ENCODE data around the gene ANKRD16. TPM values are rescaled to one million over a fixed set of nuclear protein-coding genes. Genes with fewer than 3 reads are reported as not detected.
"Not testable (repeated sequence)": the region's sequence is repeated elsewhere in the genome, so short reads cannot be mapped to it uniquely, and the experiment has no call there.

ANKRD16 gene
- total RNA-seq, 1 donor from 2014 or later: 9.2 TPM

- no peak overlapping the region for H3K27ac Mint-ChIP-seq
- ChIA-PET POLR2A (no interaction called here), CTCF (no interaction called here)
- DNase-seq (no peak), ATAC-seq (ENCODE audit: low read depth) (no peak)
- H3K36me3 Mint-ChIP-seq (ENCODE audit: low read depth): peaks cover 90% of the 10 kb centered on the region
- H3K9me3 Mint-ChIP-seq: no peaks in the 10 kb centered on the region
- no peaks in the 10 kb centered on the region for H3K4me1 Mint-ChIP-seq
- no peak for TF ChIP-seq CTCF (IDR thresholded peaks at IDR 0.05)
- H3K4me3 Mint-ChIP-seq: no peak overlapping the region
- intact Hi-C loops (cut with micrococcal nuclease): loop anchor here (10.0 kb wide), 1 partner anchor 491 kb away; no protein-coding TSS in a partner anchor
- no peaks in the 10 kb centered on the region for H3K27me3 Mint-ChIP-seq
Measured at GRCh38 chr10:5913736-5914135, 24.0 kb upstream of the ANKRD16 start.

GRCh38 chr10:5911670-5912069, 22.0 kb upstream of the ANKRD16 start:
- ATAC-seq (ENCODE audit: low read depth): no peak
- Mint-ChIP-seq H3K4me3 (no peak overlapping the region), H3K9me3 (no peaks in the 10 kb centered on the region), H3K36me3 (ENCODE audit: low read depth) (peaks cover 86% of the 10 kb centered on the region), H3K27me3 (no peaks in the 10 kb centered on the region), H3K27ac (no peak overlapping the region), H3K4me1 (peaks cover under 1% of the 10 kb centered on the region)
- TF ChIP-seq CTCF (IDR thresholded peaks at IDR 0.05): no peak
- no peak for DNase-seq
- ChIA-PET POLR2A (interaction anchor here (0.6 kb wide), 1 partner anchor 157 kb away, joined by 3 read pairs; no protein-coding TSS in a partner anchor), CTCF (no interaction called here)
- intact Hi-C loops (cut with micrococcal nuclease): loop anchor here (10.0 kb wide), 1 partner anchor 493 kb away; no protein-coding TSS in a partner anchor

DNA sequence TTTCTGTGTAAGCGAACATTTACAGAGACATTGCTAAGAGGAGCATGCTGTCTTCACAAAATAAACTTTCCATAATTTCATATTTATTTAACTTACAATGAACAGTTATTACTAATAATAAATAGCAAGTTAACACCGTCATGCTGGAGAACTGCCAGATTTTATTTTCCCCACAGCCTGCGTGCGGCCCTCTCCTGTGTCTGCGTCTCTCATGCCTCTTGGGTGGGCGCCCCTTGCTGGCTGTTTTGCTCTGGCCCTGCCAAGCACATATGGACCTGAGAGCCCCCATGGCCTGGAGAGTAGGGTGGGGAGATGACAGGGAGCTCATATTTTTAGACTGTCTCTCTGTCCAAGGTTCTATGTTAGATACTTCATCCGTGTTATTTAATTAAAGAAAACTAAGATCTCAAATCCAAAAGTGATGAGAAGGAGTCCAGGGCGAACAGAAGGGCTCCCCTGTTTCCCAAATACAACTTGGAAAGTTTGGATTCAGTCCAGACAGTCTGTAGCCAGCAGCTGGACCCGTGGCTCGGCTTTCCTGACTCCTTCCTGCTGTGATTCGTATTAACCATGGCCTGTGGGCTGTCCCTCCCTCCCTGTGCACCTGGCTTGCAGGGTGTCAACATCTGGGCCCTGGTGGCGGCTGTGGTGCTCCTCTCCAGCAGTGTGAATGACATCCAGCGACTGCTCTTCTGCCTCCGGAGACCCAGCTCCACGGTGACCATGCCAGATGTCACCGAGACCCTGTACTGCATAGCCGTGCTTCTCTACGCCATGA, 20.8 kb upstream of the ANKRD16 start:
- H3K27ac Mint-ChIP-seq: no peak overlapping the region
- ChIA-PET CTCF (no interaction called here), POLR2A (no interaction called here)
- no peaks in the 10 kb centered on the region for H3K9me3 Mint-ChIP-seq
- no peaks in the 10 kb centered on the region for H3K27me3 Mint-ChIP-seq
- TF ChIP-seq CTCF (IDR thresholded peaks at IDR 0.05): no peak
- DNase-seq: no peak
- peaks cover 86% of the 10 kb centered on the region for H3K36me3 Mint-ChIP-seq (ENCODE audit: low read depth)
- no peak overlapping the region for H3K4me3 Mint-ChIP-seq
- intact Hi-C loops (cut with micrococcal nuclease): loop anchor here (10.0 kb wide), 1 partner anchor 494 kb away; no protein-coding TSS in a partner anchor
- peaks cover 6% of the 10 kb centered on the region for H3K4me1 Mint-ChIP-seq
- ATAC-seq (ENCODE audit: low read depth): no peak

GRCh38 chr10:5908676-5909075, 19.0 kb upstream of the ANKRD16 start:
- H3K4me1 Mint-ChIP-seq: peaks cover 14% of the 10 kb centered on the region
- ATAC-seq (ENCODE audit: low read depth); H3K27me3 Mint-ChIP-seq; H3K27ac Mint-ChIP-seq; DNase-seq; intact Hi-C loops (cut with micrococcal nuclease); H3K4me3 Mint-ChIP-seq; POLR2A ChIA-PET; H3K9me3 Mint-ChIP-seq: not testable (repeated sequence)
- H3K36me3 Mint-ChIP-seq (ENCODE audit: low read depth): peaks cover 74% of the 10 kb centered on the region
- CTCF ChIA-PET: interaction anchor here (1.1 kb wide), 1 partner anchor 178 kb away, joined by 3 read pairs; no protein-coding TSS in a partner anchor

DNA sequence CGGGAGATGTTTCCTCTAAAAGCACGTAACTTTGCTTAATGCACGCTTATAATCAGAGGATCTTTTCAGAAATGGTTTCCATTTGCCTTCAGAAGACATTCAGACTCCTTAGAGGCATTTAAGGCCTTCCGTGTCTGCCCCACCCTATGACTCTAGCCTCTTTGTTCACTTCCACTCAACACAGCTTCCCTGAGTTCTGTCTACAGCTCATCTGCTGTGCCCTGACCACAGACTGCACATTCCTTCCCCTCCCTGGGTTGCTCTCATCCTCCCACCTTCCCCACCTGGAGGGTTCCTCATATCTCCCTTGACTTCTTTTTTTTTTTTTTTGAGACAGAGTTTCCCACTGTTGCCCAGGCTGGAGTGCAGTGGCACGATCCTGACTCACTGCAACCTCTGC, 17.0 kb upstream of the ANKRD16 start:
- Mint-ChIP-seq H3K9me3 (no peaks in the 10 kb centered on the region), H3K36me3 (ENCODE audit: low read depth) (peaks cover 65% of the 10 kb centered on the region), H3K27ac (no peak overlapping the region), H3K4me3 (no peak overlapping the region), H3K4me1 (peaks cover 17% of the 10 kb centered on the region), H3K27me3 (no peaks in the 10 kb centered on the region)
- ATAC-seq (ENCODE audit: low read depth) (no peak), DNase-seq (no peak)
- no peak for TF ChIP-seq CTCF (IDR thresholded peaks at IDR 0.05)
- intact Hi-C loops (cut with micrococcal nuclease): no loop called here
- CTCF ChIA-PET: no interaction called here
- POLR2A ChIA-PET: no interaction called here

All from activated B cell treated with CpG ODN at 0.5 μM for 24 hours (primary cell).